HEK293 (cell line): Measurements from ENCODE around the gene CYB5RL.

Experiments used
- ATF2 ChIP-seq: fragments of 450-650 bp; formaldehyde crosslinking; IDR thresholded peaks from 2 replicates; pipeline ENCODE4 v1.5.1; 2016; ENCODE audit warnings: missing biosample characterization, missing genetic modification characterization, low read depth
- HOXC10 ChIP-seq: sonication (generic); formaldehyde crosslinking; IDR thresholded peaks from 2 replicates; pipeline ENCODE4 v1.8.1; 2023; ENCODE audit warnings: mild to moderate bottlenecking, missing genetic modification reagents
- KLF16 ChIP-seq: fragments of 450-650 bp; formaldehyde crosslinking; IDR thresholded peaks from 2 replicates; pipeline ENCODE4 v1.5.1; 2017; ENCODE audit warnings: missing biosample characterization, missing genetic modification characterization
- PATZ1 ChIP-seq: fragments of 450-650 bp; formaldehyde crosslinking; IDR thresholded peaks from 2 replicates; pipeline ENCODE4 v1.5.1; 2016; ENCODE audit warnings: missing biosample characterization, missing genetic modification characterization
- SP7 ChIP-seq: fragments of 450-650 bp; formaldehyde crosslinking; IDR thresholded peaks from 2 replicates; pipeline ENCODE4 v1.5.1; 2016; ENCODE audit warnings: missing biosample characterization, missing genetic modification characterization
- ZEB2 ChIP-seq: fragments of 450-650 bp; formaldehyde crosslinking; IDR thresholded peaks from 2 replicates; pipeline ENCODE4 v1.5.1; 2016; ENCODE audit warnings: missing biosample characterization, missing genetic modification characterization
- ZFHX2 ChIP-seq: fragments of 450-650 bp; formaldehyde crosslinking; conservative IDR thresholded peaks from 2 replicates; pipeline ENCODE4 v1.5.1; 2016; ENCODE audit warnings: missing biosample characterization, missing genetic modification characterization
- ZFP37 ChIP-seq: fragments of 450-650 bp; formaldehyde crosslinking; IDR thresholded peaks from 2 replicates; pipeline ENCODE4 v1.5.1; 2016; ENCODE audit warnings: missing biosample characterization, missing genetic modification characterization
- ZNF132 ChIP-seq: fragments of 450-650 bp; formaldehyde crosslinking; IDR thresholded peaks from 2 replicates; pipeline ENCODE4 v1.5.1; 2017; ENCODE audit warnings: missing biosample characterization, missing genetic modification characterization, borderline replicate concordance
- ZNF140 ChIP-seq: fragments of 450-650 bp; formaldehyde crosslinking; IDR thresholded peaks from 2 replicates; pipeline ENCODE4 v1.5.1; 2016; ENCODE audit warnings: missing biosample characterization, missing genetic modification characterization
- ZNF335 ChIP-seq: fragments of 450-650 bp; formaldehyde crosslinking; conservative IDR thresholded peaks from 2 replicates; pipeline ENCODE4 v1.5.1; 2016; ENCODE audit warnings: missing biosample characterization, missing genetic modification characterization
- ZNF423 ChIP-seq: fragments of 450-650 bp; formaldehyde crosslinking; IDR thresholded peaks from 2 replicates; pipeline ENCODE4 v1.5.1; 2016; ENCODE audit warnings: missing biosample characterization, missing genetic modification characterization
- ZNF555 ChIP-seq: fragments of 450-650 bp; formaldehyde crosslinking; conservative IDR thresholded peaks from 2 replicates; pipeline ENCODE4 v1.5.1; 2017; ENCODE audit warnings: missing biosample characterization, mild to moderate bottlenecking, missing genetic modification characterization, inconsistent platforms
- ZNF610 ChIP-seq: fragments of 450-650 bp; formaldehyde crosslinking; IDR thresholded peaks from 2 replicates; pipeline ENCODE4 v1.5.1; 2016; ENCODE audit warnings: missing biosample characterization, missing genetic modification characterization, borderline replicate concordance
- TF ChIP-seq, protein P1 (sequence below): IDR thresholded peaks from 2 replicates; pipeline ENCODE4 v1.6.1; 2011; ENCODE audit warnings: mild to moderate bottlenecking, low read depth, low read length, borderline replicate concordance
- TF ChIP-seq, protein P2 (sequence below): fragments of 450-650 bp; formaldehyde crosslinking; IDR thresholded peaks from 2 replicates; pipeline ENCODE4 v1.5.1; 2016; ENCODE audit warnings: missing biosample characterization, missing genetic modification characterization
- TF ChIP-seq, protein P3 (sequence below): fragments of 450-650 bp; formaldehyde crosslinking; IDR thresholded peaks from 2 replicates; pipeline ENCODE4 v1.5.1; 2017; ENCODE audit warnings: missing biosample characterization, missing genetic modification characterization
- TF ChIP-seq, protein P4 (sequence below): fragments of 450-650 bp; formaldehyde crosslinking; IDR thresholded peaks from 2 replicates; pipeline ENCODE4 v1.5.1; 2017; ENCODE audit warnings: missing biosample characterization, missing genetic modification characterization
- TF ChIP-seq, protein P5 (sequence below): fragments of 450-650 bp; formaldehyde crosslinking; IDR thresholded peaks from 2 replicates; pipeline ENCODE4 v1.5.1; 2016; ENCODE audit warnings: missing biosample characterization, missing genetic modification characterization, low read depth
- TF ChIP-seq, protein P6 (sequence below): fragments of 450-650 bp; formaldehyde crosslinking; IDR thresholded peaks from 2 replicates; pipeline ENCODE4 v1.5.1; 2016; ENCODE audit warnings: missing biosample characterization, missing genetic modification characterization

The CYB5RL gene

GRCh38 chr1:54199765-54200518 lies at the start of gene CYB5RL, which contains the start of gene MRPL37 (continued):
- no peak for TF ChIP-seq ATF2 (tag by site-specific recombination)
- 0 out of 2 replicates have a peak, but pooled peaks have one; percentile 12 for TF ChIP-seq ZFP37 (tag by site-specific recombination)
- no peak for TF ChIP-seq ZNF423 (tag by site-specific recombination)
- peak; percentile 84 for TF ChIP-seq ZFHX2
- peak; percentile 88 for TF ChIP-seq ZEB2
- TF ChIP-seq ZNF132 (tag by site-specific recombination) = no peak
- TF ChIP-seq, protein P1, sequence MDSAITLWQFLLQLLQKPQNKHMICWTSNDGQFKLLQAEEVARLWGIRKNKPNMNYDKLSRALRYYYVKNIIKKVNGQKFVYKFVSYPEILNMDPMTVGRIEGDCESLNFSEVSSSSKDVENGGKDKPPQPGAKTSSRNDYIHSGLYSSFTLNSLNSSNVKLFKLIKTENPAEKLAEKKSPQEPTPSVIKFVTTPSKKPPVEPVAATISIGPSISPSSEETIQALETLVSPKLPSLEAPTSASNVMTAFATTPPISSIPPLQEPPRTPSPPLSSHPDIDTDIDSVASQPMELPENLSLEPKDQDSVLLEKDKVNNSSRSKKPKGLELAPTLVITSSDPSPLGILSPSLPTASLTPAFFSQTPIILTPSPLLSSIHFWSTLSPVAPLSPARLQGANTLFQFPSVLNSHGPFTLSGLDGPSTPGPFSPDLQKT = no peak
- TF ChIP-seq, protein P2, sequence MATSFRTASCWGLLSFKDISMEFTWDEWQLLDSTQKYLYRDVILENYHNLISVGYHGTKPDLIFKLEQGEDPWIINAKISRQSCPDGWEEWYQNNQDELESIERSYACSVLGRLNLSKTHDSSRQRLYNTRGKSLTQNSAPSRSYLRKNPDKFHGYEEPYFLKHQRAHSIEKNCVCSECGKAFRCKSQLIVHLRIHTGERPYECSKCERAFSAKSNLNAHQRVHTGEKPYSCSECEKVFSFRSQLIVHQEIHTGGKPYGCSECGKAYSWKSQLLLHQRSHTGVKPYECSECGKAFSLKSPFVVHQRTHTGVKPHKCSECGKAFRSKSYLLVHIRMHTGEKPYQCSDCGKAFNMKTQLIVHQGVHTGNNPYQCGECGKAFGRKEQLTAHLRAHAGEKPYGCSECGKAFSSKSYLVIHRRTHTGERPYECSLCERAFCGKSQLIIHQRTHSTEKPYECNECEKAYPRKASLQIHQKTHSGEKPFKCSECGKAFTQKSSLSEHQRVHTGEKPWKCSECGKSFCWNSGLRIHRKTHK = no peak
- 0 out of 2 replicates have a peak, but pooled peaks have one; percentile 30 for TF ChIP-seq SP7 (tag by site-specific recombination)
- peak; percentile 26; the same call in 1 of the 2 replicates for TF ChIP-seq PATZ1 (tag by site-specific recombination)
- no peak for TF ChIP-seq ZNF140 (tag by site-specific recombination)
- TF ChIP-seq, protein P3, sequence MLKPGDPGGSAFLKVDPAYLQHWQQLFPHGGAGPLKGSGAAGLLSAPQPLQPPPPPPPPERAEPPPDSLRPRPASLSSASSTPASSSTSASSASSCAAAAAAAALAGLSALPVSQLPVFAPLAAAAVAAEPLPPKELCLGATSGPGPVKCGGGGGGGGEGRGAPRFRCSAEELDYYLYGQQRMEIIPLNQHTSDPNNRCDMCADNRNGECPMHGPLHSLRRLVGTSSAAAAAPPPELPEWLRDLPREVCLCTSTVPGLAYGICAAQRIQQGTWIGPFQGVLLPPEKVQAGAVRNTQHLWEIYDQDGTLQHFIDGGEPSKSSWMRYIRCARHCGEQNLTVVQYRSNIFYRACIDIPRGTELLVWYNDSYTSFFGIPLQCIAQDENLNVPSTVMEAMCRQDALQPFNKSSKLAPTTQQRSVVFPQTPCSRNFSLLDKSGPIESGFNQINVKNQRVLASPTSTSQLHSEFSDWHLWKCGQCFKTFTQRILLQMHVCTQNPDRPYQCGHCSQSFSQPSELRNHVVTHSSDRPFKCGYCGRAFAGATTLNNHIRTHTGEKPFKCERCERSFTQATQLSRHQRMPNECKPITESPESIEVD (tag by site-specific recombination) = no peak
- TF ChIP-seq HOXC10 (CRISPR knock-in tag) = no peak
- TF ChIP-seq KLF16 (tag by site-specific recombination) = 0 out of 2 replicates have a peak, but pooled peaks have one; percentile 16
- TF ChIP-seq, protein P4, sequence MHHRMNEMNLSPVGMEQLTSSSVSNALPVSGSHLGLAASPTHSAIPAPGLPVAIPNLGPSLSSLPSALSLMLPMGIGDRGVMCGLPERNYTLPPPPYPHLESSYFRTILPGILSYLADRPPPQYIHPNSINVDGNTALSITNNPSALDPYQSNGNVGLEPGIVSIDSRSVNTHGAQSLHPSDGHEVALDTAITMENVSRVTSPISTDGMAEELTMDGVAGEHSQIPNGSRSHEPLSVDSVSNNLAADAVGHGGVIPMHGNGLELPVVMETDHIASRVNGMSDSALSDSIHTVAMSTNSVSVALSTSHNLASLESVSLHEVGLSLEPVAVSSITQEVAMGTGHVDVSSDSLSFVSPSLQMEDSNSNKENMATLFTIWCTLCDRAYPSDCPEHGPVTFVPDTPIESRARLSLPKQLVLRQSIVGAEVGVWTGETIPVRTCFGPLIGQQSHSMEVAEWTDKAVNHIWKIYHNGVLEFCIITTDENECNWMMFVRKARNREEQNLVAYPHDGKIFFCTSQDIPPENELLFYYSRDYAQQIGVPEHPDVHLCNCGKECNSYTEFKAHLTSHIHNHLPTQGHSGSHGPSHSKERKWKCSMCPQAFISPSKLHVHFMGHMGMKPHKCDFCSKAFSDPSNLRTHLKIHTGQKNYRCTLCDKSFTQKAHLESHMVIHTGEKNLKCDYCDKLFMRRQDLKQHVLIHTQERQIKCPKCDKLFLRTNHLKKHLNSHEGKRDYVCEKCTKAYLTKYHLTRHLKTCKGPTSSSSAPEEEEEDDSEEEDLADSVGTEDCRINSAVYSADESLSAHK (tag by site-specific recombination) = no peak
- peak; percentile 87 for TF ChIP-seq ZNF335 (tag by site-specific recombination)
- TF ChIP-seq, protein P5, sequence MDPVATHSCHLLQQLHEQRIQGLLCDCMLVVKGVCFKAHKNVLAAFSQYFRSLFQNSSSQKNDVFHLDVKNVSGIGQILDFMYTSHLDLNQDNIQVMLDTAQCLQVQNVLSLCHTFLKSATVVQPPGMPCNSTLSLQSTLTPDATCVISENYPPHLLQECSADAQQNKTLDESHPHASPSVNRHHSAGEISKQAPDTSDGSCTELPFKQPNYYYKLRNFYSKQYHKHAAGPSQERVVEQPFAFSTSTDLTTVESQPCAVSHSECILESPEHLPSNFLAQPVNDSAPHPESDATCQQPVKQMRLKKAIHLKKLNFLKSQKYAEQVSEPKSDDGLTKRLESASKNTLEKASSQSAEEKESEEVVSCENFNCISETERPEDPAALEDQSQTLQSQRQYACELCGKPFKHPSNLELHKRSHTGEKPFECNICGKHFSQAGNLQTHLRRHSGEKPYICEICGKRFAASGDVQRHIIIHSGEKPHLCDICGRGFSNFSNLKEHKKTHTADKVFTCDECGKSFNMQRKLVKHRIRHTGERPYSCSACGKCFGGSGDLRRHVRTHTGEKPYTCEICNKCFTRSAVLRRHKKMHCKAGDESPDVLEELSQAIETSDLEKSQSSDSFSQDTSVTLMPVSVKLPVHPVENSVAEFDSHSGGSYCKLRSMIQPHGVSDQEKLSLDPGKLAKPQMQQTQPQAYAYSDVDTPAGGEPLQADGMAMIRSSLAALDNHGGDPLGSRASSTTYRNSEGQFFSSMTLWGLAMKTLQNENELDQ = no peak
- TF ChIP-seq ZNF555 = no peak
- 0 out of 2 replicates have a peak, but pooled peaks have one; percentile 22 for TF ChIP-seq ZNF610
- TF ChIP-seq, protein P6, sequence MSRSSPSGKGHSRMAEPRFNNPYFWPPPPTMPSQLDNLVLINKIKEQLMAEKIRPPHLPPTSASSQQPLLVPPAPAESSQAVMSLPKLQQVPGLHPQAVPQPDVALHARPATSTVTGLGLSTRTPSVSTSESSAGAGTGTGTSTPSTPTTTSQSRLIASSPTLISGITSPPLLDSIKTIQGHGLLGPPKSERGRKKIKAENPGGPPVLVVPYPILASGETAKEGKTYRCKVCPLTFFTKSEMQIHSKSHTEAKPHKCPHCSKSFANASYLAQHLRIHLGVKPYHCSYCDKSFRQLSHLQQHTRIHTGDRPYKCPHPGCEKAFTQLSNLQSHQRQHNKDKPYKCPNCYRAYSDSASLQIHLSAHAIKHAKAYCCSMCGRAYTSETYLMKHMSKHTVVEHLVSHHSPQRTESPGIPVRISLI (tag by site-specific recombination) = no peak
